Ishikawa (cell line): ENCODE measurements around the gene SNX13.

Source experiments
- CEBPB ChIP-seq: IDR thresholded peaks from 2 replicates; pipeline ENCODE4 v1.6.1; 2012
- CREB1 ChIP-seq: IDR thresholded peaks from 2 replicates; pipeline ENCODE4 v1.6.1; 2012; ENCODE audit warnings: low read depth
- EP300 ChIP-seq: IDR thresholded peaks from 2 replicates; pipeline ENCODE4 v1.6.1; 2012; ENCODE audit warnings: borderline replicate concordance
- FOXM1 ChIP-seq: IDR thresholded peaks from 2 replicates; pipeline ENCODE4 v1.6.1; 2012; ENCODE audit warnings: low read depth, borderline replicate concordance
- MAX ChIP-seq: IDR thresholded peaks from 2 replicates; pipeline ENCODE4 v1.6.1; 2012
- NFIC ChIP-seq: IDR thresholded peaks from 2 replicates; pipeline ENCODE4 v1.6.1; 2012
- RAD21 ChIP-seq: IDR thresholded peaks from 2 replicates; pipeline ENCODE4 v1.6.1; 2012; ENCODE audit warnings: low read depth
- REST ChIP-seq: IDR thresholded peaks from 2 replicates; pipeline ENCODE4 v1.6.1; 2012; ENCODE audit warnings: low read depth, mild to moderate bottlenecking
- TAF1 ChIP-seq: IDR thresholded peaks from 2 replicates; pipeline ENCODE4 v1.6.1; 2012; ENCODE audit warnings: low read depth, mild to moderate bottlenecking
- TCF12 ChIP-seq: IDR thresholded peaks from 2 replicates; pipeline ENCODE4 v1.6.1; 2012; ENCODE audit warnings: low read depth
- YY1 ChIP-seq: IDR thresholded peaks from 2 replicates; pipeline ENCODE4 v1.6.1; 2012; ENCODE audit warnings: low read depth
- ZBTB7A ChIP-seq: IDR thresholded peaks from 2 replicates; pipeline ENCODE4 v1.6.1; 2012; ENCODE audit warnings: low read depth

- TF ChIP-seq YY1: no peak
- TF ChIP-seq RAD21: no peak
- no peak for TF ChIP-seq NFIC
- no peak for TF ChIP-seq REST
- TF ChIP-seq EP300: no peak
- TF ChIP-seq TAF1: no peak
- no peak for TF ChIP-seq MAX
- TF ChIP-seq ZBTB7A: no peak
- TF ChIP-seq TCF12: no peak
- no peak for TF ChIP-seq CEBPB
- TF ChIP-seq CREB1: no peak
- TF ChIP-seq FOXM1: no peak
These were observed 76.5 kb downstream of the SNX13 start for GRCh38 chr7:17863809-17864143.
